LNCAP (cell line): ENCODE measurements around the gene ALPP.

ENCODE experiments used
- CTCF ChIP-seq: fragments of 450-650 bp; IDR thresholded peaks from 2 replicates; pipeline ENCODE4 v1.5.1; 2017; ENCODE audit warnings: mild to moderate bottlenecking

Gene ALPP

GRCh38 chr2:232342635-232343565 is 35.7 kb upstream of the ALPP start:
- no peak for TF ChIP-seq CTCF

GRCh38 chr2:232343821-232344220 is 34.7 kb upstream of the ALPP start:
- no peak for TF ChIP-seq CTCF

- TF ChIP-seq CTCF = no peak
Measured at GRCh38 chr2:232345251-232345650, 33.3 kb upstream of the ALPP start.

- TF ChIP-seq CTCF = no peak
Measured at GRCh38 chr2:232347369-232347768, 31.2 kb upstream of the ALPP start.

- TF ChIP-seq CTCF = no peak
Measured at GRCh38 chr2:232348936-232349335, 29.6 kb upstream of the ALPP start.

- no peak for TF ChIP-seq CTCF
Measured at GRCh38 chr2:232349546-232349945, 29.0 kb upstream of the ALPP start.

GRCh38 chr2:232349946-232350635 is 28.5 kb upstream of the ALPP start:
- no peak for TF ChIP-seq CTCF
